Head of caudate nucleus (tissue), 42 donors: ENCODE data around the gene DGKA.
"Not testable (repeated sequence)": the region's sequence is repeated elsewhere in the genome, so short reads cannot be mapped to it uniquely, and the experiment has no call there.

Experiments used
- DNase-seq, 42 donors: peaks; one replicate each; pipeline versions ENCODE4 v3.0.0 to v3.0.0-alpha.2; 2020 to 2021; ENCODE audit warnings: mixed read lengths in 7 of 42
- intact Hi-C: fragments of 100-400 bp; cut with DNase I; formaldehyde crosslinking; loops from one replicate; pipeline ENCODE4 v1.15.0; 2022

Gene DGKA

GRCh38 chr12:55983232-55983842 is 52.4 kb downstream of the DGKA start:
- no peak for DNase-seq
- intact Hi-C loops = no loop called here

- DNase-seq = no peak
- intact Hi-C loops = no loop called here
These were observed 53.9 kb downstream of the DGKA start for GRCh38 chr12:55984861-55985260.

GRCh38 chr12:55985341-55985740 is 54.4 kb downstream of the DGKA start:
- intact Hi-C loops = no loop called here
- no peak for DNase-seq

- intact Hi-C loops, DNase-seq: not testable (repeated sequence)
These were observed 55.0 kb downstream of the DGKA start for GRCh38 chr12:55985976-55986375.

- intact Hi-C loops = loop anchor here (10.0 kb wide), 1 partner anchor 114 kb away; the partner anchor contains the start of gene PA2G4
- DNase-seq = no peak
These were observed 60.1 kb downstream of the DGKA start for GRCh38 chr12:55991110-55991509.

- intact Hi-C loops = loop anchor here (10.0 kb wide), 1 partner anchor 111 kb away; the partner anchor contains the start of gene PA2G4
- no peak for DNase-seq
These were observed 62.4 kb downstream of the DGKA start for GRCh38 chr12:55993230-55993853.

- intact Hi-C loops = loop anchor here (5.0 to 10.0 kb wide), 2 partner anchors 47 to 109 kb away; partner anchors contain the start of genes PA2G4 and RPS26
- no peak for DNase-seq
These were observed 64.4 kb downstream of the DGKA start for GRCh38 chr12:55995366-55995765.

GRCh38 chr12:55996201-55996714 is 65.3 kb downstream of the DGKA start:
- intact Hi-C loops = loop anchor here (5.0 to 10.0 kb wide), 2 partner anchors 46 to 109 kb away; partner anchors contain the start of genes PA2G4 and RPS26
- peak in 41 of 42 donors; percentile 33 to 87 (median 65) for DNase-seq

- peak; percentile 89 to 99 (median 98) for DNase-seq
- intact Hi-C loops = loop anchor here (5.0 to 10.0 kb wide), 2 partner anchors 45 to 108 kb away; partner anchors contain the start of genes PA2G4 and RPS26
These were observed 66.0 kb downstream of the DGKA start, which contains the start of gene SUOX for GRCh38 chr12:55996715-55997534. TSS of gene SUOX (plus strand) at chr12:55997276. CDS start at chr12:56002222, 4,946 bp downstream.

GRCh38 chr12:55997535-55997859 is 66.5 kb downstream of the DGKA start:
- DNase-seq = peak in 6 of 42 donors; percentile 10 to 39 (median 18)
- intact Hi-C loops = loop anchor here (5.0 to 10.0 kb wide), 2 partner anchors 45 to 107 kb away; partner anchors contain the start of genes PA2G4 and RPS26

- intact Hi-C loops = loop anchor here (5.0 to 10.0 kb wide), 2 partner anchors 43 to 105 kb away; partner anchors contain the start of genes PA2G4 and RPS26
- DNase-seq = not testable (repeated sequence)
These were observed 68.6 kb downstream of the DGKA start for GRCh38 chr12:55999522-55999921.

- intact Hi-C loops = loop anchor here (5.0 to 10.0 kb wide), 2 partner anchors 42 to 105 kb away; partner anchors contain the start of genes PA2G4 and RPS26
- DNase-seq = not testable (repeated sequence)
These were observed 69.1 kb downstream of the DGKA start for GRCh38 chr12:55999999-56000540.

GRCh38 chr12:56001487-56002100 is 70.6 kb downstream of the DGKA start:
- intact Hi-C loops = no loop called here
- no peak for DNase-seq

GRCh38 chr12:56003376-56003775 is 72.4 kb downstream of the DGKA start:
- intact Hi-C loops, DNase-seq: not testable (repeated sequence)
